GM08714 (cell line): ENCODE results near the gene IFI16.
A peak's percentile ranks its signal among the peaks of the same experiment; 100 is the strongest.
"Not testable (repeated sequence)": the region's sequence is repeated elsewhere in the genome, so short reads cannot be mapped to it uniquely, and the experiment has no call there.

Source experiments
- H3K4me3 ChIP-seq: fragments of 200-500 bp; sonication (Bioruptor generic); 2 replicates; pipeline ENCODE4 v1.5.1; 2014; ENCODE audit warnings: mild to moderate bottlenecking, low read length, inconsistent platforms
- ZNF274 ChIP-seq: IDR thresholded peaks from 2 replicates; pipeline ENCODE4 v1.6.1; 2012; ENCODE audit warnings: mild to moderate bottlenecking, low read depth, low read length

The IFI16 gene

GRCh38 chr1:158998781-158999161, 10.9 kb upstream of the IFI16 start:
- no peak for TF ChIP-seq ZNF274
- H3K4me3 ChIP-seq: no peak overlapping the region; the same call in 1 of the 2 replicates

GRCh38 chr1:158999316-159000069, 10.2 kb upstream of the IFI16 start:
- no peak overlapping the region; the same call in 1 of the 2 replicates for H3K4me3 ChIP-seq
- no peak for TF ChIP-seq ZNF274

DNA sequence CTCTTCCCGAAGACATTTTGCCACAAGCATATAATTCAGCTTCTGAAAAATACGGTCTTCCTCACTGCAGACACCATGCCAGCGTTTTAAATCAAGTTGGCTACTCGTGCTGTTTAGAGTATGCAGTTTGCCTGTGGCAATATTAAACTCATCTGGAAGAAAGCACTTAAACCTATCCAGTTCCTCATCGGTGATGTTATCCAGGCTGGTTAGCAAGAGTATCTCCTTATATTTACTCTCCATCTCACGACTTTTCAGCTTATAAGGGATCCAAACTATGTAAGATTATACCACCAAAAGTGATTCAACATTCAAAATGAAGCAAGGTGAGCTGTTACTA, 9.7 kb upstream of the IFI16 start:
- no peak for TF ChIP-seq ZNF274
- no peak overlapping the region; the same call in 1 of the 2 replicates for H3K4me3 ChIP-seq

- no peak overlapping the region for H3K4me3 ChIP-seq
- TF ChIP-seq ZNF274: no peak
Measured at GRCh38 chr1:159000625-159001024, 9.1 kb upstream of the IFI16 start.

- no peak overlapping the region for H3K4me3 ChIP-seq
- no peak for TF ChIP-seq ZNF274
Measured at GRCh38 chr1:159005161-159005560, 4.5 kb upstream of the IFI16 start.

- H3K4me3 ChIP-seq: no peak overlapping the region
- TF ChIP-seq ZNF274: no peak
Measured at GRCh38 chr1:159005676-159006075, 4.0 kb upstream of the IFI16 start.

DNA sequence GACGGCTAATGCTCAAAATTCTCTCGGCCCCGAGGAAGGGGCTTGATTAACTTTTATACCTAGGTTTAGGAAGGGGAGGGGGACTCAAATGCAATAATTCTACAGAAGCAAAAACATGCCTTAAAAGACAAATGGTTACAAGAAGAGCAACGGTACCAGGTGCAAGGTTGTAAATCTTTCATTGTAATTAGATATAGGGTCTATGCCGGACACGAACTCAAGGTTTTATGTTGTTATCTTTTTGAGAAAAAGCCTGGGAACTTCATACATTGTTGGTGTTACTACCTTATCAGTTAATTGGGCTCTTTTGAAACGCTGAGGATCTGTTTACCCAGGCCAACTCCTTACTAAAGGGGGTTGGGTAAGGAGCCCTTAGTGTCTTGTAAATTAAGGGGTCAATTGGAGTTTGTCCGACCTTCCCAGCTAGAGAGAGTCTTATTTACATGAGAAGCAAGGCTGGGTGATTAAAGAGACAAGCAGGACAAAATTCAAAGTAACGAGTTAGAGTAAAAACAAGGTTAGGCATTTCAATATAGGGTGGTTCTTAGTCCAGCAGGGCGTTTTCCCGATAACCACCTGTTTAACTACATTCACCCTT, 3.4 kb upstream of the IFI16 start:
- not testable (repeated sequence) for H3K4me3 ChIP-seq

GRCh38 chr1:159007726-159008125, 2.0 kb upstream of the IFI16 start:
- TF ChIP-seq ZNF274: no peak
- H3K4me3 ChIP-seq: no peak overlapping the region

GRCh38 chr1:159008744-159009188, 941 bp upstream of the IFI16 start:
- TF ChIP-seq ZNF274: no peak
- H3K4me3 ChIP-seq: peak overlapping the region; percentile 100

DNA sequence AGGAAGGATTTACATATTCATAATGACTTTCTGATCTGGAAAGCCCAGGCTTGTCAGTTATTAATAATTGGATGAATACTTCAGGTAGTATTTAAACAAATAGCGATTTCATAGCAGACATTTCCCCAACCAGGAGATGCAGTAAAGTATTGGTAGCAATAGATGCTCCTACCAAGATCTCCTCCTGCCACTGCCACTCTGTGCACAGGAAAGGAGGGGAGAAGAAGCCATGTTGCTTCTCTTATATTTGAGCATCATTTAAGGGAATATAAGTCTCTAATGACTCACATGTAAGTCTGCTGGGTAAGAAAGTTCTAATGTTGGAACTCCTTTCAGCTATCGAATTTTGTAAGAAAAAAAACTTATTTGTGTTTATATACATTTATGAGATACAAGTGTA, 420 bp upstream of the IFI16 start:
- H3K4me3 ChIP-seq: peak overlapping the region; percentile 100
- TF ChIP-seq ZNF274: no peak

DNA sequence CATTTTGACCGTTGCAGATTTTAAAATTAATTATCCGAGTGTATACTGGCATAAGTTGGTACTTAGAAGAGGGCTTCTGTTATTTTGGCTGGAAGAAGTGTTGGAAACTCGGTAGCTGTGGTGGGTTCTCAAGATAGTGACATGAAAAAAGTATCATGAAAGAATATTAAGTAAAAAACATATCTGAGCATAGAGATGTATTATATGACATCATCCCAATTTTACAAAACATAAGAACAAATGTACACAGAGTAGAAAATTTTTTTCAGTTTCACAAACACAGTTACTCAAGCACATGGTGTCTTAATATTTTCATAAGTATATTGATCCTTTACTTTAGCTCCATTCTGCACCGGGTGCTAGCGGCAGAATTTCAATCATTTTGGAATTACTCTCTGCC, 684 bp downstream of the IFI16 start:
- TF ChIP-seq ZNF274: no peak
- H3K4me3 ChIP-seq: peak overlapping the region; percentile 100

DNA sequence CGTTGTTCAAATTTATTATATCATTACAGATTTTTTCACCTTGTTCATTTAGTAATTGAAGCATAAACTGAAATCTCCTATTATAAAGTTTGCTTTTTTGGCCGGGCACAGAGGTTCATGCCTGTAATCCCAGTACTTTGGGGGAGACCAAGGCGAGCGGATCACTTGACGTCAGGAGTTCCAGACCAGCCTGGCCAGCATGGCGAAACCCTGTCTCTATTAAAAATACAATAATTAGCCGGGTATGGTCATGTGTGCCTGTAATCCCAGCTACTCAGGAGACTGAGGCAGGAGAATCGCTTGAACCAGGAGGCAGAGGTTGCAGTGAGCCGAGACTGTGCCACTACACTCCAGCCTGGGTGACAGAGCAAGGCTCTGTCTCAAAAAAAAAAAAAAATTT, 1.3 kb downstream of the IFI16 start:
- H3K4me3 ChIP-seq: peak overlapping the region; percentile 100

GRCh38 chr1:159011751-159012150, 2.0 kb downstream of the IFI16 start:
- peak overlapping the region; percentile 78; the same call in 1 of the 2 replicates for H3K4me3 ChIP-seq
- no peak for TF ChIP-seq ZNF274

DNA sequence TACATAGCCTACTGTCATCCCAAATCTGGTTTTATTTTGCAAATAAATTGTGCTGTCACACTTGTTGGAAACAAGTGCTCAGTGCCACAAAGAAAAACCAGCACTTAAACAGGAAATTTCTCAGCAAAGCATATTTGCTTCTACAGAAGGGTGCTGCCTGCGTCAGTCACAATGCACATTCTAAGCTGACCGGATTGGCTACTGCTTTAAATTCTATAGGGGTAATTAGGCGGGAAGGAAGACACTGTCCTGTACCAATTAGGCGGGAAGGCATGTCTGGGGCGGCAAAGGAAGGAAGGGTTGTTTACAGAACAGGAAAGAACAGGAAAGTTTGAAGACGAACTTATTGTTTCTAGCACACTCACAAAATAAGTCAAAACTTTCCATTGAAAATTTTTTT, 2.8 kb downstream of the IFI16 start:
- H3K4me3 ChIP-seq: peak overlapping the region; percentile 78
- no peak for TF ChIP-seq ZNF274

- no peak for TF ChIP-seq ZNF274
- H3K4me3 ChIP-seq: peak overlapping the region; percentile 78
Measured at GRCh38 chr1:159014003-159014571, 4.4 kb downstream of the IFI16 start.
